ENCODE results near the gene ACBD3.

Gene ACBD3

DNA sequence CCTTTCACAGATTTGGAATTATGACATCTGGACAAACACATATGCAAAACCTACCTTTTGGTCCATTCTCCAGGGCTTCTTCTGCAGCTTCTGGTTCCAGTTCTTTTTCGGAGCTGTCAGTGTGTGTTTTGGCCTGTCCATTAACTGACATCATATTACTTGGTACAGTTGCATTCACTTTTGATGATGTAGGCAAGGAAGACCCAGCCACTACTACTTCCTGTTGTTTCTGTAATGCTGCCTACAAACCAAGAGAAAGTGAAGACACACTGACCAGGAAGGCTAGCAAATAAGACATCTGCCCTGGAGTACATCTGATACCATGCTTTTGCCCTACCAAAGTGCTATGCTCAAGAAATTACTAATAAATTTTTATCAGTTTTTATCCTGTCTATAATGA lies 31.9 kb downstream of the ACBD3 start:
- Histone ChIP-seq H3K36me3 (ENCODE audit: control insufficient read depth in 1 of 2, insufficient read depth in 2 of 2, low read length in 2 of 2) (peaks cover 19 to 36% of the 10 kb centered on the region in 2 experiments), H3K4me2 (ENCODE audit: low read length) (no peak overlapping the region), H4K12ac (ENCODE audit: low read depth, low read length) (no peak overlapping the region), H3K9ac (ENCODE audit: low read length) (no peak overlapping the region), H3K79me1 (ENCODE audit: low read length) (no peaks in the 10 kb centered on the region), H2BK12ac (ENCODE audit: low read length) (no peak overlapping the region), H3K23ac (ENCODE audit: low read length) (no peak overlapping the region), H3K79me2 (ENCODE audit: control insufficient read depth, insufficient read depth, low read length, poor library complexity) (no peaks in the 10 kb centered on the region), H3K4me3 (ENCODE audit: low read depth, low read length) (no peak overlapping the region), H3K18ac (ENCODE audit: low read length) (no peak overlapping the region), H2AFZ (ENCODE audit: insufficient read depth, low read length, poor library complexity) (no peak overlapping the region), H3K9me3 (ENCODE audit: insufficient read depth, low read depth, low read length) (no peaks in the 10 kb centered on the region), H2BK120ac (ENCODE audit: insufficient read depth, low read length, poor library complexity) (no peak overlapping the region), H4K91ac (ENCODE audit: low read depth, low read length) (no peak overlapping the region), H3K4me1 (ENCODE audit: control insufficient read depth in 1 of 2, insufficient read depth in 2 of 2, low read length in 2 of 2) (no peaks in the 10 kb centered on the region), H2BK5ac (ENCODE audit: low read depth, low read length, poor library complexity) (no peak overlapping the region), H4K8ac (ENCODE audit: low read depth, low read length) (no peak overlapping the region), H3K14ac (ENCODE audit: low read length) (no peak overlapping the region), H3K27ac (ENCODE audit: low read depth, low read length) (no peak overlapping the region), H2AK5ac (ENCODE audit: low read length) (no peak overlapping the region), H3K27me3 (ENCODE audit: insufficient read depth, low read length) (no peaks in the 10 kb centered on the region), H3K4ac (ENCODE audit: low read depth, low read length) (no peak overlapping the region)
- WGBS (ENCODE audit: extremely low coverage, insufficient coverage, insufficient read length): no CpG with 5 or more reads among the region's 1 CpG
- DNase-seq: no peak

DNA sequence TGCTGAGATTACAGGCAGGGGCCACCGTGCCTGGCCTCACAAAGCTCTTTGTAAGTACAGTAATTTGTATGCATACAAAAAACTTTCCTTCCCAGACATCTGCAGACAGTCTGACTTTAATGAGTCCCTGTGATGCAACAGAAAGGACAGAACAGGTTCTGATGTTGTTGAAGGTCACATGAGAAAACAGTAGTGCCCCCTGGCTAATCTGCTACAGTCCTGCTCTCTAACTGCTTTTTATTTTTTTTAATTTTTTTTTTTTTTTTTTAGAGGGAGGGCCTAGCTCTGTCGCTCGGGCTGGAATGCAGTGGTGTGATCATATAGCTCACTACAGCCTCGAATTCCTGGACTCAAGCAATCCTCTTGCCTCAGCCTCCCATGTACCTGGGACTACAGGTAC lies 36.7 kb downstream of the ACBD3 start:
- Histone ChIP-seq H3K36me3 (ENCODE audit: control insufficient read depth in 1 of 2, insufficient read depth in 2 of 2, low read length in 2 of 2) (peaks cover 19 to 32% of the 10 kb centered on the region in 2 experiments), H3K9ac (ENCODE audit: low read length) (no peak overlapping the region)

DNA sequence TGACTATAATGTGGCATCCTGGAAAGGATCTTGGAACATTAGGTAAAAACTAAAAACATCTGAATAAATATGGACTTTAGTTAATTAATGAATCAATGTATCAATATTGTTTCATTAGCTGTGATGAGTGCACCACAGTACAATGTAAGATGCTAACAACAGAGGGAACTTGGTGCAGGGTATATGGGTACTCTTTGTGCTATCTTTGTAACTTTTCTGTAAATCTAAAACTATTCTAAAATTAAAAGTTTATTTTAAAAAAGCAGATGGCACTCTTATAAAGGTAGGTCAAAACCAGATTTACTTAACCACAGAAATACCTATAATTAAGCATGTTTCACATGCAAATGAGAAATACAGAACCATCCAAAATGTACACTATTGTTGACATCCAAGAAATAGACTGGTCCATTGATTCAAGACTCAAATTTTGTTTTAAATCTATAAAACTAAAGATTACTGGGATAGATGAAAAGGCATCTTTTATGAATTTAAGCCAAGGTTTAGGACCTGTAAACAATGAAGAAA lies 38.4 kb downstream of the ACBD3 start:
- no peaks in the 10 kb centered on the region for H3K27me3 ChIP-seq (ENCODE audit: insufficient read depth, low read length)
- no peaks in the 10 kb centered on the region for H3K4me1 ChIP-seq (ENCODE audit: control insufficient read depth in 1 of 2, insufficient read depth in 2 of 2, low read length in 2 of 2)
- DNase-seq: no peak

More for the DNA sequence above, 36.7 kb downstream of the ACBD3 start:
- H3K18ac ChIP-seq (ENCODE audit: low read length): no peak overlapping the region
- DNase-seq: peak; percentile 20 to 40
- H3K9me3 ChIP-seq (ENCODE audit: insufficient read depth, low read depth, low read length): no peaks in the 10 kb centered on the region
- WGBS (ENCODE audit: extremely low coverage, insufficient coverage, insufficient read length): no CpG with 5 or more reads among the region's 4 CpGs
- H3K4ac ChIP-seq (ENCODE audit: low read depth, low read length): no peak overlapping the region
- no peak overlapping the region for H2BK120ac ChIP-seq (ENCODE audit: insufficient read depth, low read length, poor library complexity)
- H3K4me3 ChIP-seq (ENCODE audit: low read depth, low read length): no peak overlapping the region
- H3K14ac ChIP-seq (ENCODE audit: low read length): no peak overlapping the region
- no peak overlapping the region for H2AFZ ChIP-seq (ENCODE audit: insufficient read depth, low read length, poor library complexity)
- H3K4me2 ChIP-seq (ENCODE audit: low read length): no peak overlapping the region
- no peaks in the 10 kb centered on the region for H3K79me1 ChIP-seq (ENCODE audit: low read length)
- H3K23ac ChIP-seq (ENCODE audit: low read length): no peak overlapping the region
- H4K8ac ChIP-seq (ENCODE audit: low read depth, low read length): no peak overlapping the region
- H3K27ac ChIP-seq (ENCODE audit: low read depth, low read length): no peak overlapping the region
- no peak overlapping the region for H4K91ac ChIP-seq (ENCODE audit: low read depth, low read length)
- H4K12ac ChIP-seq (ENCODE audit: low read depth, low read length): no peak overlapping the region
- no peak overlapping the region for H2BK5ac ChIP-seq (ENCODE audit: low read depth, low read length, poor library complexity)
- no peaks in the 10 kb centered on the region for H3K4me1 ChIP-seq (ENCODE audit: control insufficient read depth in 1 of 2, insufficient read depth in 2 of 2, low read length in 2 of 2)
- H3K79me2 ChIP-seq (ENCODE audit: control insufficient read depth, insufficient read depth, low read length, poor library complexity): no peaks in the 10 kb centered on the region
- no peak overlapping the region for H2BK12ac ChIP-seq (ENCODE audit: low read length)
- H3K27me3 ChIP-seq (ENCODE audit: insufficient read depth, low read length): no peaks in the 10 kb centered on the region
- no peak overlapping the region for H2AK5ac ChIP-seq (ENCODE audit: low read length)

GRCh38 chr1:226144045-226144444 lies 42.5 kb downstream of the ACBD3 start:
- Histone ChIP-seq H3K36me3 (ENCODE audit: control insufficient read depth in 1 of 2, insufficient read depth in 2 of 2, low read length in 2 of 2) (peaks cover 10 to 16% of the 10 kb centered on the region in 2 experiments), H2AK5ac (ENCODE audit: low read length) (no peak overlapping the region), H4K12ac (ENCODE audit: low read depth, low read length) (no peak overlapping the region), H2BK5ac (ENCODE audit: low read depth, low read length, poor library complexity) (no peak overlapping the region), H3K4me3 (ENCODE audit: low read depth, low read length) (no peak overlapping the region), H3K4ac (ENCODE audit: low read depth, low read length) (no peak overlapping the region), H3K23ac (ENCODE audit: low read length) (no peak overlapping the region), H3K79me1 (ENCODE audit: low read length) (no peaks in the 10 kb centered on the region), H4K8ac (ENCODE audit: low read depth, low read length) (no peak overlapping the region), H3K4me2 (ENCODE audit: low read length) (no peak overlapping the region), H3K4me1 (ENCODE audit: control insufficient read depth in 1 of 2, insufficient read depth in 2 of 2, low read length in 2 of 2) (no peaks in the 10 kb centered on the region), H3K9ac (ENCODE audit: low read length) (no peak overlapping the region), H3K27me3 (ENCODE audit: insufficient read depth, low read length) (no peaks in the 10 kb centered on the region), H2BK120ac (ENCODE audit: insufficient read depth, low read length, poor library complexity) (no peak overlapping the region), H3K14ac (ENCODE audit: low read length) (no peak overlapping the region), H3K27ac (ENCODE audit: low read depth, low read length) (no peak overlapping the region), H2BK12ac (ENCODE audit: low read length) (no peak overlapping the region), H3K79me2 (ENCODE audit: control insufficient read depth, insufficient read depth, low read length, poor library complexity) (no peaks in the 10 kb centered on the region), H2AFZ (ENCODE audit: insufficient read depth, low read length, poor library complexity) (no peak overlapping the region), H4K91ac (ENCODE audit: low read depth, low read length) (no peak overlapping the region), H3K18ac (ENCODE audit: low read length) (no peak overlapping the region), H3K9me3 (ENCODE audit: insufficient read depth, low read depth, low read length) (no peaks in the 10 kb centered on the region)
- no CpG with 5 or more reads among the region's 5 CpGs for WGBS (ENCODE audit: extremely low coverage, insufficient coverage, insufficient read length)
- no peak for DNase-seq

More for the DNA sequence above, 38.4 kb downstream of the ACBD3 start:
- no peaks in the 10 kb centered on the region for H3K9me3 ChIP-seq (ENCODE audit: insufficient read depth, low read depth, low read length)
- no peak overlapping the region for H3K4ac ChIP-seq (ENCODE audit: low read depth, low read length)
- H3K14ac ChIP-seq (ENCODE audit: low read length): no peak overlapping the region
- no peak overlapping the region for H2AK5ac ChIP-seq (ENCODE audit: low read length)
- H3K4me3 ChIP-seq (ENCODE audit: low read depth, low read length): no peak overlapping the region
- no peak overlapping the region for H4K12ac ChIP-seq (ENCODE audit: low read depth, low read length)
- H3K79me2 ChIP-seq (ENCODE audit: control insufficient read depth, insufficient read depth, low read length, poor library complexity): no peaks in the 10 kb centered on the region
- no peak overlapping the region for H2AFZ ChIP-seq (ENCODE audit: insufficient read depth, low read length, poor library complexity)
- no peak overlapping the region for H3K18ac ChIP-seq (ENCODE audit: low read length)
- H3K4me2 ChIP-seq (ENCODE audit: low read length): no peak overlapping the region
- H2BK5ac ChIP-seq (ENCODE audit: low read depth, low read length, poor library complexity): no peak overlapping the region
- H2BK12ac ChIP-seq (ENCODE audit: low read length): no peak overlapping the region
- peaks cover 18 to 25% of the 10 kb centered on the region in 2 experiments for H3K36me3 ChIP-seq (ENCODE audit: control insufficient read depth in 1 of 2, insufficient read depth in 2 of 2, low read length in 2 of 2)
- no peaks in the 10 kb centered on the region for H3K79me1 ChIP-seq (ENCODE audit: low read length)
- no peak overlapping the region for H3K23ac ChIP-seq (ENCODE audit: low read length)
- no peak overlapping the region for H4K8ac ChIP-seq (ENCODE audit: low read depth, low read length)
- no peak overlapping the region for H4K91ac ChIP-seq (ENCODE audit: low read depth, low read length)
- no peak overlapping the region for H3K27ac ChIP-seq (ENCODE audit: low read depth, low read length)
- H2BK120ac ChIP-seq (ENCODE audit: insufficient read depth, low read length, poor library complexity): no peak overlapping the region
- H3K9ac ChIP-seq (ENCODE audit: low read length): no peak overlapping the region

Data from trophoblast cell (in vitro differentiated cells and primary cell).